A549 (cell line): Measurements from ENCODE around the gene COL11A2. TPM values are rescaled to one million over a fixed set of nuclear protein-coding genes. Genes with fewer than 3 reads are reported as not detected.

Experiments
- ATAC-seq, 2 experiments: fragments of 200-7000 bp in 1 of 2; fragments of >200 bp in 1 of 2; cut with Nextera tagmentation in 1 of 2; cut with Tn5 transposase in 1 of 2; 3 replicates each; pipeline versions ENCODE4 v1.8.0 to v1.9.1; 2018 to 2020; ENCODE audit warnings: mild to moderate bottlenecking in 1 of 2, moderate library complexity in 1 of 2
- CTCF ChIA-PET: fragments of 300-600 bp; sonication (Branson Sonifier 250); formaldehyde crosslinking; extraction: SDS; loops from one replicate; lab custom pipeline; 2021; ENCODE audit warnings: antibody characterized with exemption, inconsistent platforms; lab: Yijun Ruan, JAX
- POLR2A ChIA-PET: fragments of 350-600 bp; formaldehyde crosslinking; extraction: SDS; loops from one replicate; lab custom pipeline; 2021; ENCODE audit warnings: antibody characterized with exemption, inconsistent platforms; lab: Yijun Ruan, JAX
- DNase-seq, 2 experiments: peaks; one replicate each; pipeline versions ENCODE4 v3.0.0 to v3.0.0-alpha.2; 2011 to 2016; ENCODE audit warnings: low read depth in 1 of 2, low spot score in 1 of 2
- FAIRE-seq: peaks from 2 replicates; lab custom pipeline; 2011; peaks lifted over from hg19 to GRCh38; lab: Jason Lieb, UNC
- H3K27ac ChIP-seq, 2 experiments: fragments of >200 bp; sonication (Bioruptor Twin); formaldehyde crosslinking; 3 replicates each; pipeline ENCODE4 v1.5.1; 2016 to 2017
- H3K4me1 ChIP-seq: fragments of >200 bp; sonication (Bioruptor Twin); formaldehyde crosslinking; 3 replicates; pipeline ENCODE4 v1.6.1; 2016
- H3K4me2 ChIP-seq: fragments of >200 bp; sonication (Bioruptor Twin); formaldehyde crosslinking; 3 replicates; pipeline ENCODE4 v1.6.1; 2016
- H3K4me3 ChIP-seq: fragments of >200 bp; sonication (Bioruptor Twin); formaldehyde crosslinking; 3 replicates; pipeline ENCODE4 v1.5.1; 2016
- H3K9me3 ChIP-seq: fragments of >200 bp; sonication (Bioruptor Twin); formaldehyde crosslinking; 3 replicates; pipeline ENCODE4 v1.6.1; 2016
- CBX2 ChIP-seq: fragments of 200-600 bp; sonication (generic); IDR thresholded peaks from 2 replicates; pipeline ENCODE4 v1.6.1; 2016; ENCODE audit warnings: low read depth, mild to moderate bottlenecking, borderline replicate concordance
- CHD4 ChIP-seq: fragments of 200-600 bp; sonication (generic); IDR thresholded peaks from 2 replicates; pipeline ENCODE4 v1.6.1; 2016; ENCODE audit warnings: antibody characterized with exemption, mild to moderate bottlenecking, borderline replicate concordance
- CTCF ChIP-seq: fragments of >200 bp; sonication (Bioruptor Twin); formaldehyde crosslinking; IDR thresholded peaks from 3 replicates; pipeline ENCODE4 v1.5.1; 2016
- EHF ChIP-seq: fragments of 250-450 bp; sonication (Bioruptor Pico); IDR thresholded peaks from 2 replicates; pipeline ENCODE4 v1.5.0; 2020; ENCODE audit warnings: mild to moderate bottlenecking
- EHMT2 ChIP-seq: fragments of 200-600 bp; sonication (generic); IDR thresholded peaks from 2 replicates; pipeline ENCODE4 v1.6.1; 2016; ENCODE audit warnings: antibody characterized with exemption, low read depth, mild to moderate bottlenecking, moderate library complexity
- ELK1 ChIP-seq: fragments of 150-350 bp; IDR thresholded peaks from 2 replicates; pipeline ENCODE4 v1.6.1; 2014; ENCODE audit warnings: low read depth, mild to moderate bottlenecking, low read length
- EP300 ChIP-seq, 2 experiments: fragments of >200 bp; sonication (Bioruptor Twin); formaldehyde crosslinking; IDR thresholded peaks; 2 replicates in 1 of 2; 3 replicates in 1 of 2; pipeline ENCODE4 v1.6.1; 2016 to 2017
- FOSB ChIP-seq: fragments of 250-450 bp; sonication (Bioruptor Pico); IDR thresholded peaks from 2 replicates; pipeline ENCODE4 v1.5.0; 2020; ENCODE audit warnings: mild to moderate bottlenecking, moderate library complexity
- FOXS1 ChIP-seq: fragments of 250-450 bp; sonication (Bioruptor Pico); IDR thresholded peaks from 2 replicates; pipeline ENCODE4 v1.5.0; 2020; ENCODE audit warnings: mild to moderate bottlenecking, moderate library complexity
- GATA3 ChIP-seq: IDR thresholded peaks from 2 replicates; pipeline ENCODE4 v1.6.1; 2012; ENCODE audit warnings: borderline replicate concordance
- HES2 ChIP-seq: fragments of >200 bp; sonication (Bioruptor Twin); formaldehyde crosslinking; IDR thresholded peaks from 2 replicates; pipeline ENCODE4 v1.6.1; 2016
- HOXA7 ChIP-seq: fragments of 250-450 bp; sonication (Bioruptor Pico); IDR thresholded peaks from 2 replicates; pipeline ENCODE4 v1.5.0; 2020; ENCODE audit warnings: mild to moderate bottlenecking, moderate library complexity
- HOXB13 ChIP-seq: fragments of 250-450 bp; sonication (Bioruptor Pico); IDR thresholded peaks from 2 replicates; pipeline ENCODE4 v1.5.0; 2020; ENCODE audit warnings: low read depth, mild to moderate bottlenecking, moderate library complexity
- HOXB5 ChIP-seq: fragments of 250-450 bp; sonication (Bioruptor Pico); IDR thresholded peaks from 2 replicates; pipeline ENCODE4 v1.5.0; 2020; ENCODE audit warnings: mild to moderate bottlenecking, moderate library complexity
- MAFK ChIP-seq: fragments of 450-650 bp; IDR thresholded peaks from 2 replicates; pipeline ENCODE4 v1.6.1; 2014; ENCODE audit not compliant: partially characterized antibody
- MAX ChIP-seq: IDR thresholded peaks from 2 replicates; pipeline ENCODE4 v1.6.1; 2012
- MAZ ChIP-seq: fragments of 150-350 bp; IDR thresholded peaks from 2 replicates; pipeline ENCODE4 v1.6.1; 2014; ENCODE audit warnings: antibody characterized with exemption, low read depth, low read length, borderline replicate concordance
- MYC ChIP-seq: IDR thresholded peaks from 2 replicates; pipeline ENCODE4 v1.6.1; 2012; ENCODE audit warnings: mild to moderate bottlenecking, inconsistent platforms, low read length, improper control_type of control experiment, borderline replicate concordance
- NFE2L2 ChIP-seq: fragments of 150-350 bp; conservative IDR thresholded peaks from 2 replicates; pipeline ENCODE4 v1.6.1; 2014; ENCODE audit warnings: low read length
- NPAS2 ChIP-seq: fragments of 250-450 bp; sonication (Bioruptor Pico); IDR thresholded peaks from 2 replicates; pipeline ENCODE4 v1.8.0; 2022; ENCODE audit warnings: mild to moderate bottlenecking, moderate library complexity, borderline replicate concordance
- PBX3 ChIP-seq: IDR thresholded peaks from 2 replicates; pipeline ENCODE4 v1.6.1; 2012
- PHF8 ChIP-seq: fragments of 200-600 bp; sonication (generic); IDR thresholded peaks from 2 replicates; pipeline ENCODE4 v1.6.1; 2016; ENCODE audit warnings: low read depth, mild to moderate bottlenecking, antibody characterized with exemption, moderate library complexity, borderline replicate concordance
- POLR2A ChIP-seq: IDR thresholded peaks from 2 replicates; pipeline ENCODE4 v1.6.1; 2012; ENCODE audit warnings: mild to moderate bottlenecking, low read length
- REST ChIP-seq: fragments of 200-600 bp; sonication (generic); IDR thresholded peaks from 2 replicates; pipeline ENCODE4 v1.6.1; 2016; ENCODE audit warnings: antibody characterized with exemption, mild to moderate bottlenecking, moderate library complexity
- RNF2 ChIP-seq: fragments of 200-600 bp; sonication (generic); IDR thresholded peaks from 2 replicates; pipeline ENCODE4 v1.6.1; 2016; ENCODE audit warnings: low read depth, mild to moderate bottlenecking, antibody characterized with exemption, moderate library complexity, borderline replicate concordance
- SMC3 ChIP-seq: fragments of >200 bp; sonication (Bioruptor Twin); formaldehyde crosslinking; IDR thresholded peaks from 3 replicates; pipeline ENCODE4 v1.6.1; 2018; ENCODE audit warnings: inconsistent platforms
- SREBF2 ChIP-seq: fragments of 450-650 bp; IDR thresholded peaks from 2 replicates; pipeline ENCODE4 v1.6.1; 2014; ENCODE audit warnings: mild to moderate bottlenecking, moderate library complexity
- TFCP2L1 ChIP-seq: fragments of 250-450 bp; sonication (Bioruptor Pico); IDR thresholded peaks from 2 replicates; pipeline ENCODE4 v1.5.0; 2021; ENCODE audit warnings: mild to moderate bottlenecking
- ZNF302 ChIP-seq: fragments of 250-450 bp; sonication (Bioruptor Pico); IDR thresholded peaks from 2 replicates; pipeline ENCODE4 v1.9.0; 2021; ENCODE audit warnings: inconsistent platforms, mild to moderate bottlenecking, moderate library complexity
- WGBS: methylation state at CpG from one replicate; pipeline ENCODE4 v1.1.6; 2017; ENCODE audit errors: missing lambda C conversion rate; 5-methylcytosine and 5-hydroxymethylcytosine counted together
- polyA plus RNA-seq, 4 experiments: library from polyadenylated mRNA; depleted of rRNA in 3 of 4; stranded (reverse); fragments of >200 nt; fragmentation: RNase III in 1 of 4; extraction: RNeasy Plus Mini Kit Qiagen cat#74134 plus additional on column Dnase treatment in 1 of 4; gene quantifications; 2 replicates in 3 of 4; 3 replicates in 1 of 4; pipeline ENCODE4 v1.2.3, GENCODE V29; 2011 to 2017

Gene COL11A2
- polyA plus RNA-seq, 2 of the 4 experiments (the other 2 are of a cell fraction) = 0.66 to 1.3 TPM

- CTCF ChIA-PET = interaction anchor here (0.7 to 1.5 kb wide), 8 partner anchors 10 to 123 kb away, joined by 3 to 7 read pairs (median 3); no protein-coding TSS in a partner anchor
- peaks cover 14% of the 10 kb centered on the region for H3K9me3 ChIP-seq
- H3K27ac ChIP-seq = no peak overlapping the region
- H3K4me3 ChIP-seq = no peak overlapping the region
- no peak overlapping the region for H3K4me2 ChIP-seq
- TF ChIP-seq REST (no peak), FOSB (no peak), EHMT2 (no peak), MYC (no peak), MAZ (no peak), HOXB13 (no peak), MAFK (no peak)
- no peak for ATAC-seq
- POLR2A ChIA-PET = no interaction called here
- 33% methylated on average over 4 of the region's 4 CpGs for WGBS
- no peaks in the 10 kb centered on the region for H3K4me1 ChIP-seq
- DNase-seq = no peak
- FAIRE-seq = no peak
Measured at GRCh38 chr6:33124525-33124901, 67.8 kb downstream of the COL11A2 start.

GRCh38 chr6:33123732-33124524 lies 68.3 kb downstream of the COL11A2 start:
- no peak for FAIRE-seq
- TF ChIP-seq ELK1 (no peak), FOSB (no peak), MYC (peak; percentile 25; the same call in 1 of the 2 replicates), SMC3 (peak; percentile 27; the same call in 2 of the 3 replicates), RNF2 (no peak), NPAS2 (CRISPR knock-in tag) (no peak), GATA3 (no peak), SREBF2 (no peak), NFE2L2 (no peak), PBX3 (no peak), TFCP2L1 (CRISPR knock-in tag) (no peak), CHD4 (no peak), MAZ (no peak), EHF (CRISPR knock-in tag) (no peak), CTCF (peak; percentile 42), CBX2 (no peak), PHF8 (no peak), ZNF302 (CRISPR knock-in tag) (no peak), HOXA7 (CRISPR knock-in tag) (no peak), MAX (peak; percentile 45; the same call in 1 of the 2 replicates), FOXS1 (CRISPR knock-in tag) (no peak), EP300 (IDR thresholded peaks at IDR 0.05) (no peak), POLR2A (no peak), HOXB5 (CRISPR knock-in tag) (no peak), HES2 (no peak)

More at GRCh38 chr6:33123732-33124524, 68.3 kb downstream of the COL11A2 start:
- ChIA-PET CTCF (interaction anchor here (0.7 to 1.5 kb wide), 8 partner anchors 10 to 124 kb away, joined by 3 to 7 read pairs (median 3); no protein-coding TSS in a partner anchor), POLR2A (no interaction called here)
- 49% methylated on average over 20 of the region's 20 CpGs for WGBS
- Histone ChIP-seq H3K27ac (no peak overlapping the region), H3K4me2 (no peak overlapping the region), H3K4me1 (no peaks in the 10 kb centered on the region), H3K4me3 (no peak overlapping the region), H3K9me3 (peaks cover 14% of the 10 kb centered on the region)
- DNase-seq (peak; percentile 10 to 59), ATAC-seq (peak in 1 of 2 experiments; percentile 74; a peak in 3 of 6 replicates)
